ENCODE results near the gene ZFP69B.

GRCh38 chr1:40462956-40463590, 12.8 kb downstream of the ZFP69B start:
- TF ChIP-seq EP300 (IDR thresholded peaks at IDR 0.05; ENCODE audit: borderline replicate concordance in 1 of 2, low read depth in 2 of 2, low read length in 2 of 2) = no peak
- no peak for TF ChIP-seq CHD1 (IDR thresholded peaks at IDR 0.05; ENCODE audit: low read depth, low read length)
- TF ChIP-seq CTCF (IDR thresholded peaks at IDR 0.05; ENCODE audit: control extremely low read depth in 1 of 3, insufficient read depth in 1 of 3, low read depth in 1 of 3, low read length in 3 of 3) = no peak
- TF ChIP-seq POLR2A (IDR thresholded peaks at IDR 0.05; ENCODE audit: control extremely low read depth in 1 of 2, low read depth in 2 of 2, low read length in 2 of 2) = no peak
- no peak for TF ChIP-seq ASH2L (IDR thresholded peaks at IDR 0.05; ENCODE audit: low read length)
- TF ChIP-seq MAX (IDR thresholded peaks at IDR 0.05) = no peak
- no peak for TF ChIP-seq SUZ12 (IDR thresholded peaks at IDR 0.05; ENCODE audit: low read length)
- no peak for TF ChIP-seq TCF12 (IDR thresholded peaks at IDR 0.05; ENCODE audit: low read depth, low read length)
- TF ChIP-seq CREB1 (IDR thresholded peaks at IDR 0.05) = no peak
- TF ChIP-seq RAD21 (IDR thresholded peaks at IDR 0.05 in 1 of 2, conservative IDR thresholded peaks at IDR 0.05 in 1 of 2; ENCODE audit: low read depth in 2 of 2, low read length in 2 of 2) = no peak
- no peak for TF ChIP-seq JUN (IDR thresholded peaks at IDR 0.05; ENCODE audit: low read depth, low read length)
